Measurements from ENCODE around the gene APOBR. TPM values are rescaled to one million over a fixed set of nuclear protein-coding genes. Genes with fewer than 3 reads are reported as not detected.

Gene APOBR
- total and polyA plus RNA-seq, 2 of the 13 experiments (the other 11 are each of a cell fraction or from before 2014, with no cell fraction given): 0.03 TPM; not detected in 1

DNA sequence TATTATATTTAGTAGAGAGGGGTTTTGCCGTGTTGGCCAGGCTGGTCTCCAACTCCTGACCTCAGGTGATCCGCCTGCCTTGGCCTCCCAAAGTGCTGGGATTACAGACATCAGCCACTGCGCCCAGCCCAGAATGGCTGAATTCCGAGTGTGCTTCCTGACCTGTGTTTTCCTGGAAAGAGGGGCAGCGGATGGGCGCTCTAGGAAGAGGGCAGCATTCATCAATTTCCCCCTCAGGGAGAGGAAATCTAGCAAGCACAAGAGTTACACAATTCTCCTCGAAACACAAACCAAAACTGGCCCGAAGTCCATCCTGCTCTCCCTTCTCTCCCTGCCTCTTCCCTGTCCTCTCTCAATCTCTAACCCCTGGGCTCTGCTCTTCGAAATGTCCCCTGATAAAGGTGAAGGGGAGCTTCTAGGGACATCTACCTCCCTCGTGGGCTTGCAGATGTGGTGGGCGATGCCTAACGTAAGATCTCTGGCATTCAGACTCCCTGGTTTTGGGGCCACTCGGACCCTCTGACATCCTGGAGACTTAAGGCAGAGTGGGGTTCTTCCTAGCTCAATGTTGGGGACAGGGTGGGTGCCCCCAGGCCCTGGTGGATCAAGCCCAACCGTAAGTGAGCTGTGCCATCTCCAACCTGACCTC is 11.2 kb downstream of the APOBR start (continued):
- TF ChIP-seq, protein P1, sequence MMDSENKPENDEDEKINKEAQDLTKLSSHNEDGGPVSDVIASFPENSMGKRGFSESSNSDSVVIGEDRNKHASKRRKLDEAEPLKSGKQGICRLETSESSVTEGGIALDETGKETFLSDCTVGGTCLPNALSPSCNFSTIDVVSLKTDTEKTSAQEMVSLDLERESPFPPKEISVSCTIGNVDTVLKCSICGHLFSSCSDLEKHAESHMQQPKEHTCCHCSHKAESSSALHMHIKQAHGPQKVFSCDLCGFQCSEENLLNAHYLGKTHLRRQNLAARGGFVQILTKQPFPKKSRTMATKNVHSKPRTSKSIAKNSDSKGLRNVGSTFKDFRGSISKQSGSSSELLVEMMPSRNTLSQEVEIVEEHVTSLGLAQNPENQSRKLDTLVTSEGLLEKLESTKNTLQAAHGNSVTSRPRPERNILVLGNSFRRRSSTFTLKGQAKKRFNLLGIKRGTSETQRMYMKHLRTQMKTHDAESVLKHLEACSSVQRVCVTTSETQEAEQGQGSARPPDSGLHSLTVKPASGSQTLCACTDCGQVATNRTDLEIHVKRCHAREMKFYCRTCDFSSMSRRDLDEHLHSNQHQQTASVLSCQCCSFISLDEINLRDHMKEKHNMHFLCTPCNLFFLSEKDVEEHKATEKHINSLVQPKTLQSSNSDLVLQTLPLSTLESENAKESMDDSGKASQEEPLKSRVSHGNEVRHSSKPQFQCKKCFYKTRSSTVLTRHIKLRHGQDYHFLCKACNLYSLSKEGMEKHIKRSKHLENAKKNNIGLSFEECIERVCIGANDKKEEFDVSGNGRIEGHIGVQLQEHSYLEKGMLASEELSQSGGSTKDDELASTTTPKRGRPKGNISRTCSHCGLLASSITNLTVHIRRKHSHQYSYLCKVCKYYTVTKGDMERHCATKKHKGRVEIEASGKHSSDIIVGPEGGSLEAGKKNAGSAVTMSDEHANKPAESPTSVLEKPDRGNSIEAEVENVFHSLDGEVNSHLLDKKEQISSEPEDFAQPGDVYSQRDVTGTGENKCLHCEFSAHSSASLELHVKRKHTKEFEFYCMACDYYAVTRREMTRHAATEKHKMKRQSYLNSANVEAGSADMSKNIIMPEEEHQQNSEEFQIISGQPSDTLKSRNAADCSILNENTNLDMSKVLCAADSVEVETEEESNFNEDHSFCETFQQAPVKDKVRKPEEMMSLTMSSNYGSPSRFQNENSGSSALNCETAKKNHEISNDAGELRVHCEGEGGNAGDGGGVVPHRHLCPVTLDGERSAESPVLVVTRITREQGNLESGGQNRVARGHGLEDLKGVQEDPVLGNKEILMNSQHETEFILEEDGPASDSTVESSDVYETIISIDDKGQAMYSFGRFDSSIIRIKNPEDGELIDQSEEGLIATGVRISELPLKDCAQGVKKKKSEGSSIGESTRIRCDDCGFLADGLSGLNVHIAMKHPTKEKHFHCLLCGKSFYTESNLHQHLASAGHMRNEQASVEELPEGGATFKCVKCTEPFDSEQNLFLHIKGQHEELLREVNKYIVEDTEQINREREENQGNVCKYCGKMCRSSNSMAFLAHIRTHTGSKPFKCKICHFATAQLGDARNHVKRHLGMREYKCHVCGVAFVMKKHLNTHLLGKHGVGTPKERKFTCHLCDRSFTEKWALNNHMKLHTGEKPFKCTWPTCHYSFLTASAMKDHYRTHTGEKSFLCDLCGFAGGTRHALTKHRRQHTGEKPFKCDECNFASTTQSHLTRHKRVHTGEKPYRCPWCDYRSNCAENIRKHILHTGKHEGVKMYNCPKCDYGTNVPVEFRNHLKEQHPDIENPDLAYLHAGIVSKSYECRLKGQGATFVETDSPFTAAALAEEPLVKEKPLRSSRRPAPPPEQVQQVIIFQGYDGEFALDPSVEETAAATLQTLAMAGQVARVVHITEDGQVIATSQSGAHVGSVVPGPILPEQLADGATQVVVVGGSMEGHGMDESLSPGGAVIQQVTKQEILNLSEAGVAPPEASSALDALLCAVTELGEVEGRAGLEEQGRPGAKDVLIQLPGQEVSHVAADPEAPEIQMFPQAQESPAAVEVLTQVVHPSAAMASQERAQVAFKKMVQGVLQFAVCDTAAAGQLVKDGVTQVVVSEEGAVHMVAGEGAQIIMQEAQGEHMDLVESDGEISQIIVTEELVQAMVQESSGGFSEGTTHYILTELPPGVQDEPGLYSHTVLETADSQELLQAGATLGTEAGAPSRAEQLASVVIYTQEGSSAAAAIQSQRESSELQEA (CRISPR knock-in tag; IDR thresholded peaks at IDR 0.05; ENCODE audit: not compliant biosample characterization): no peak
- TF ChIP-seq ADNP (CRISPR knock-in tag; IDR thresholded peaks at IDR 0.05): 0 out of 2 replicates have a peak, but pooled peaks have one; percentile 42
- peak; percentile 92; the same call in 1 of the 2 replicates for TF ChIP-seq HOXD1 (CRISPR knock-in tag; IDR thresholded peaks at IDR 0.05)
- TF ChIP-seq, protein P2, sequence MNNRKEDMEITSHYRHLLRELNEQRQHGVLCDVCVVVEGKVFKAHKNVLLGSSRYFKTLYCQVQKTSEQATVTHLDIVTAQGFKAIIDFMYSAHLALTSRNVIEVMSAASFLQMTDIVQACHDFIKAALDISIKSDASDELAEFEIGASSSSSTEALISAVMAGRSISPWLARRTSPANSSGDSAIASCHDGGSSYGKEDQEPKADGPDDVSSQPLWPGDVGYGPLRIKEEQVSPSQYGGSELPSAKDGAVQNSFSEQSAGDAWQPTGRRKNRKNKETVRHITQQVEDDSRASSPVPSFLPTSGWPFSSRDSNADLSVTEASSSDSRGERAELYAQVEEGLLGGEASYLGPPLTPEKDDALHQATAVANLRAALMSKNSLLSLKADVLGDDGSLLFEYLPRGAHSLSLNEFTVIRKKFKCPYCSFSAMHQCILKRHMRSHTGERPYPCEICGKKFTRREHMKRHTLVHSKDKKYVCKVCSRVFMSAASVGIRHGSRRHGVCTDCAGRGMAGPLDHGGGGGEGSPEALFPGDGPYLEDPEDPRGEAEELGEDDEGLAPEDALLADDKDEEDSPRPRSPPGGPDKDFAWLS (CRISPR knock-in tag; IDR thresholded peaks at IDR 0.05; ENCODE audit: borderline replicate concordance): no peak
- peak; percentile 94 for TF ChIP-seq CEBPG (CRISPR knock-in tag; IDR thresholded peaks at IDR 0.05)
- no peak for TF ChIP-seq ZNF570 (CRISPR knock-in tag; IDR thresholded peaks at IDR 0.05; ENCODE audit: borderline replicate concordance)
- TF ChIP-seq ZFP90 (CRISPR knock-in tag; IDR thresholded peaks at IDR 0.05; ENCODE audit: borderline replicate concordance): no peak; the same call in 1 of the 2 replicates
- TF ChIP-seq, protein P3, sequence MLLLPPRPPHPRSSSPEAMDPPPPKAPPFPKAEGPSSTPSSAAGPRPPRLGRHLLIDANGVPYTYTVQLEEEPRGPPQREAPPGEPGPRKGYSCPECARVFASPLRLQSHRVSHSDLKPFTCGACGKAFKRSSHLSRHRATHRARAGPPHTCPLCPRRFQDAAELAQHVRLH (CRISPR knock-in tag; IDR thresholded peaks at IDR 0.05; ENCODE audit: borderline replicate concordance, low read depth): 0 out of 2 replicates have a peak, but pooled peaks have one; percentile 55
- TF ChIP-seq POLR2AphosphoS2 (IDR thresholded peaks at IDR 0.05; ENCODE audit: low read depth, low read length): no peak
- TF ChIP-seq RARA (CRISPR knock-in tag; IDR thresholded peaks at IDR 0.05): peak; percentile 98
- TF ChIP-seq IKZF1 (IDR thresholded peaks at IDR 0.05): no peak

Measured in HepG2 (cell line).